GM19467 (cell line): ENCODE results near the gene TMEM132E.

Experiments used
- ATAC-seq: cut with Tn5 transposase; IDR thresholded peaks from one replicate; pipeline ENCODE4 v1.9.1; 2021; ENCODE audit warnings: mild to moderate bottlenecking, moderate library complexity; ENCODE audit not compliant: unreplicated experiment

TMEM132E gene

DNA sequence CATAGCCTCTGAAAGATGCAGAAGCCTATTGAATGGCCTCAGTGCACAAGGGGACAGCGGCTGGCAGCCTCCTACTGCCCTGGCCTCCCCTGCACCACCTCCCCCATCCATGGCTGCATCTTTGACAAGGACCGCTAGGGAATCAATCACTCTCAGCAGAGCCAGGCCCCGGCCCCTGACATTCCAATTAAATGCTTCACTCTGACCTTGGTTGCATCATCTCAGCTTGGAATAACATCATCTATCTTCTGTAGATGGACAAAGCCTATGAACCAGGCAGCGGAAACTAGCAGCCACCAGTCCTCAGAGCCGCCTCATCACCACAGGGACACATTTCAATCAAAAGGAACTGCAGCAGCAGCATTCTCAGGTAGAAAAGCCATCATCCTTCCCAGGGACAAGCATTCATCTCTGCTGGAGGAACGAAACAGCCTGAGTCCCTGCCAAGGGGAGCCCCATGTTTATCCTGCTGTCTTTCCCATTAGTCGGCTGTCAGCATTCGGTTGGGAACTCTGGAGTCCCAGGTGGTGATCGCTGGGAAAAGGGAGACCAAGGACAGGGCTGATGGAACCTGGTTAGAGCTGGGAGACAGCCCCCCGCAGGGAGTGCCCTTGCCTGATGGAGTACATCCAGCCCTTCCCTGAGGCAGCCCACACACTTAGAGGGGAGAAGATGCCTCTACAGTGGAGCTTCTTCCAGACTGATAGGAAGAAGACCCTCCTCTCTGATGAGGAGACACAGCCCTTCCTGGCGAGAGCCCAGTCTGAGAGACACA is 11.5 kb upstream of the TMEM132E start:
- ATAC-seq, result no peak

DNA sequence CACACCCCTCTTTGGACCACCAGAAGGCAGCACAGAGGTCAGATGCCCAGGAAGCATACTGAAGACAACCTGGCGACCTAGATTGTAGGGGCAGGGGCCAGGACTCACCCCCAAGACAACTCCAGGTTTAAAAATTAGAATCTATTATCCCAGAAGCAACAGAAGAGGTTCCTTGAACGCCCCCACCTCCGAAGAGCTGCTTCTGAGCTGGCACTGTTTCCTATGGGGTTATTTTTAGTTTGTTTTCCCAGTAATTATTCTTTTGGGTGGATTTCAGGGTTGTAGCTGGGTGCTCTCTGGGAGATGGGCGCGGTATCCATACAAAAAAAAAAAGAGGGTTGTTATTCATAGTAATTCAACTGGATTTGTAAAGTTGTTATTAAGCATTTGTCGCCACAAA is 10.4 kb upstream of the TMEM132E start:
- no peak for ATAC-seq

DNA sequence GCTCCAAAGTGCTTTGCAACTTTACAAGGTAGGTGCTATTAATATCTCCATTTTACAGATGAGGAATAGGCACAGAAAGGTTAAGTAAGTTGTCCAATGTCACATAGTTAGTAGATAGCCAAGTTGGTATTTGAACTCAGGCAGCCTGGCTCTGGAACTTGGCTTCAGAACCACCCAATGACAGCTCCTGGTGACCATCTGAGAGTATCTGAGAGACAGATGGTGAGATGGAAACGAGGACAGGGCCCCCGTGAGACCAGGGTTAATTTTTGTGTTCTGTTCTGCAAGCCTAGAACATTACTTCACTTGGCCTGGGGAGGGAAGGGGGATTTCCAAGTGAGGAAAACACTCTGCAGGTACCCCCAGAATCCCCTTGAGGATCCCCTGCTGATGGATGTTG is 9.8 kb upstream of the TMEM132E start:
- ATAC-seq, result no peak

DNA sequence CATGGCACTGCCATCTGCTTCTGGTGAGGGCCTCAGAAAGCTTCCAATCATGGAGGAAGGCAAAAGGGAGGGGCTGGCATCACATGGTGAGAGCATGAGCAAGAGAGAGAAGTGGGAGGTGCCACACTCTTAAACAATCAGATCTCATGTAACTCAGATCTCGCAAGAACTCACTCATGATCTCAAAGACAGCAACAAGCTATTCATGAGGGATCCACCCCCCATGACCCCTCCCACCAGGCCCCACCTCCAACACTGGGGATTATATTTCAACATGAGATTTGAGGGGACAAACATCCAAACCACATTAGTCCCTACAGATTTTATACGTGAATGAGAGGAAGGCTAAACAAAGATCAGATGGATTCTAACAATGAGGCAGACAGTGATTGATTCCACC is 8.9 kb upstream of the TMEM132E start:
- ATAC-seq, result no peak

DNA sequence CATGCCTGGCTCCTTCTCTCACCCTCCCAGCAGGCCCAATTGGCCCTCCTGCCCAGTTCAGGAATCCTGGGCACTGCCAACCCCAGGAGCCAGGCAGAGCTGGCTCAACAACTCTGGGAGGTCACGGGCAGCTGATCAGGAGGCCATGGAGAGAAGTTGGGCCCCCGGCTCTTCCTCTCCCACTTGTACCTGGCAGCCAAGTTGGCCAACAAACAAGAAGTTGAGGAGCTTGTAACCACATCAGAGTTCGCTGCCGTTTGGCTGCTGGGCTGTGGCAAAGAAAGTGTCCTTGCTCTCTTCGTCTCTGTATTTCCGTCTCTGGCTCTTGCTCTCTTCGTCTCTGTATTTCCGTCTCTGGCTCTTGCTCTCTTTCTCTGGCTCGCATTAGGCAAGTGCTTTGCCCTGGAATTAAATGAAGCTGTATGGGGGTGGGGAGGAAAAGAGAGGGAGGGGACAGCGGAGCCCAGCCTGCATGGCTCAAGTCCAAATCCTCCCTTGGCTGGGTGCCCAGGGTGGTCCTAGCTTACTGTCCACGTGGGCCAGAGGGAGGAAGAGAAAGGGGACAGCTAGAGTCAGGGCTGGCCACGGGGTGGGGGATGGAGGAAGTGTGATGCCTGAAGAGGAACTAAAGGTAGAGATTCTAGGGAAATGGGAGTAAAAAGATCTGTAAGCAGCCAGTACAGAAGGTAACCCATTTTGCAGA is 7.8 kb upstream of the TMEM132E start:
- ATAC-seq, result no peak

DNA sequence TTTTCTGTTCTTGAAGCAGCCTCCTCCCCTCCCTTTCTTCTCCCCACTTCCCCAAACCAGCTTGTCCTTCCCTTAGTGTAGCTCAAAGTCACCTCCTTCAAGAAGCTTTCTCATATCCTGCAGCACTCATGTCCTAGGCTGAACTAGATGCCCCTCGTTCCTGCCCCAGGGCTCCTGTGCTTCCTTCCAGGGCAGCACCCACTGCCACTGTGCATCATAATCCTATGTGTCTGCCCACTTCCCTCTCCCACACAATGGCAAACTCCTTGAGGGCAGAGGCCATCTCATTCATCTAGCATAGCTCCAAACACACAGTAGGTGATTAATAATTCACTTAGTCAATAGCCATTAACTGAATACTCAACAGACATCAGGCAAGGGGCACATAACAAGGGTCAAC is 6.9 kb upstream of the TMEM132E start:
- ATAC-seq, result no peak

DNA sequence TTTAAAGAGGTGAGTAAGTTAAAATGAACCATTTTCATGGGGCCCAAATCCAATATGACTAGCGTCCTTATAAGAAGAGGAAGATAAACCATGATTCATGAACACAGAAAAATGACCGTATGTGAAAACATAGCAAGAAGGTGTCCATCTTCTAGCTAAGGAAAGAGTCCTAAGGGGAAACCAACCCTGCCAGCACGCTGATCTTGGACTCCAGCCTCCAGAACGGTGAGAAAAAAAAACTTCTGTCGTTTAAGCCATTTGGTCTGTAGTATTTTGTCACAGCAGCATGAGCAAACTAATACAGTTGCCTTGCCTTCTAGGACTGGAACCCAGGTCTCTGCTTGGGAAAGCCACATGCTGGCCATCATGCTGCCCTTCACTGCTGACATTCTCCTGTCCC is 4.2 kb upstream of the TMEM132E start:
- ATAC-seq, result no peak

DNA sequence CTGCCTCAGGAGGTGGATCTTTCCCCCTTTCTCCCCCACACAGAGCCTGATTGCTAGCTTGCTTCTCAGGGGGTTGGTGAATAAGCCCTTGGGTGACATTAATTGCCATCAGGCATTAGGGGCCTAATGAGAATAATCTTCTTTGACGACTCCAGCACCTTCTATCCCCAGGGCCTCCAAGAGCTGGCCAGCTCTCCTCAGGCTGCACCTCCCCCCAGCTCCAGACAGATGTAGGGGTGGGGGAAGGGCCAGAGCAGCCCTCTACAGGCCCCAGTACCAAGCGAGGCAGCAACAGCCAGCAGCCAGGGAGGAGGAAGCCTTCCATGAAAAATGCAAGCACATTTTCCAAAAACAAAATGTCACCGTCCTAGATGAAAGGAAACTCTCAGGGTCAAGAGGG is 1.4 kb upstream of the TMEM132E start:
- ATAC-seq, result no peak

DNA sequence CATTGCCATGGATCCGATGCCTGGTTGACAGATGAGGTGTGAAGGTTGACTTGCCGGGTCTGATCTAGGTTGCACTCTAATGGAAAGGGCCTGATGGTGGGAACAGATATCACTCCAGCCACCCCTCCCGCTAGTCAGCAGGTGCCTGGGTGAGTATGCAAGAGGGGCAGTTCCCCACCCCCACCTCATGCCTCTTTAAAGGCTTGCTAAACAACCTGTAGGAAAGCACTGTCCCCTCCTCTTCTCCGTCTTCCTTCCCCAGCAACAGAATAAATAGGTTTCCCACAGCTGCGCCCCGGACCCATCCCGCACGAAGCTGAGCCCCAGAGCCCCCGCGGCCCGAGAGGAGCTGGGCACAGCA is 746 bp upstream of the TMEM132E start:
- ATAC-seq, result no peak

DNA sequence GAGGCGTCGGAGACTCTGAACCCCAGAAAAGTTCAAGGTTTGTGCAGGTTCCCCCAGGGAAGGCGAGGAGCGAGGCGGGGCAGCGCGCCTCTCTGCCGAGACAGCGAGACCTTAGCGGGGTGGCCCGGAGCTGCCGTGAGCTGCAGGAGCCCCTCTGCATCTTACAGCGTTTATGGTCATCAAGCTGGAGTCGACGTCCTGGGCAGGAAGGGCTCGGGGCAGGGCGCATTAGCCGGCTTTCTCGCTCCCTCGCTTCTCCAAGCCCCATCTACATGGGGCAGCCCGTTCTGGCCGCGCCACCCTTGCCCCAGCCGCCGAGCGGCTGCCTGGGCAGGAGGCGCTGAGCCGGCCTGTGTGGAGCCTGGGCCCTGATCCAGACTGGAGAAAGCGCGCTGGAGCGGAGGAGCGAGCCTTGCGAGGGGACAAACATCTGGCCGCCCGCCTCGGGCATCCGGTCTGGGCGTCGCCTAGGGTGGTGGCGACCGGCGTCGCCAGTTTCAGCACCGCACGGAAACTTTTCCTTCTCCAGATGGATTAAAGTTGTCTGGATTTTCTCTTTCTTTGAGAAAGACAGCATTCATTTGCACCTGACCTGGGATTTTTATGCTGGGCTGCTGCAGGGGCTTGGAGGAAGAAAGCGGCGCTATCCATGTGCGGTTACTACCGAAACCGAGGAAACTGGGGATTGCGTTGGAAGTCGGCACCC is 750 bp downstream of the TMEM132E start:
- no peak for ATAC-seq

DNA sequence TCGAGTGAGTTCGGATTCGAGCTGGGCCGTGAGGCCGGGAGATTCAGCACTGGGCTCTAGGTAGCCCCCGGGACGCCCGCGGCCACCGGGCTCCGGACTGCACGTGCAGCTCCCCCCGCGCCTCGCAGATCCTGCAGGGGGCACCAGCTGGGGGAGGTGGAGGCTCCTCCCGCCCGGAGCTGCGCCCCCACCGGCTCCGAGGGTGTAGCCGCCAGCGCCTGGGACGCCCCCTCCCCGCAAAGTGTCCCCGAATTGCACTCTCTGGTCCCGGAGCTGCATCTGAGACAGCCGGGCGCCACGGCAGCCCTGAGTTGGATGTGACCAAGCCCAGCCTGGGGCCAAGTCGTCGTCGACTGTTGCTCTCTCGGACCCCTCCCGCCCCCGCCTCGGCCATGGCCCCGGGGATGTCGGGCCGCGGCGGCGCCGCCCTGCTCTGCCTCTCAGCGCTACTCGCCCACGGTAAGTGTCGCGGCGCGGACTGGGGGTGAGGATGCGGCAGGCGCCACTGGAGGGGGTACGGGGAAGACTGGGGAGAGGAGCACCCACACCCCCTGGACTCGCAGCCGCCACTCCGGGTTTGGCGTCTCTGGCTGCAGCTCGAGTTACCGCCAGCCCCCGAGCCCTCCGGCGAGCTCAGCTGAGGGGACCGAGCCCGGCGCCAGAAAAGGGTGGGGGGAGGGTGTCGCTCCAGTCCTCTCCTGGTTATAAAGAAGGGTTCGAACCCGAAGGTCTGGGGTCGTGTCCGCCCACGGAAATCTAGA is 1.5 kb downstream of the TMEM132E start:
- no peak for ATAC-seq

DNA sequence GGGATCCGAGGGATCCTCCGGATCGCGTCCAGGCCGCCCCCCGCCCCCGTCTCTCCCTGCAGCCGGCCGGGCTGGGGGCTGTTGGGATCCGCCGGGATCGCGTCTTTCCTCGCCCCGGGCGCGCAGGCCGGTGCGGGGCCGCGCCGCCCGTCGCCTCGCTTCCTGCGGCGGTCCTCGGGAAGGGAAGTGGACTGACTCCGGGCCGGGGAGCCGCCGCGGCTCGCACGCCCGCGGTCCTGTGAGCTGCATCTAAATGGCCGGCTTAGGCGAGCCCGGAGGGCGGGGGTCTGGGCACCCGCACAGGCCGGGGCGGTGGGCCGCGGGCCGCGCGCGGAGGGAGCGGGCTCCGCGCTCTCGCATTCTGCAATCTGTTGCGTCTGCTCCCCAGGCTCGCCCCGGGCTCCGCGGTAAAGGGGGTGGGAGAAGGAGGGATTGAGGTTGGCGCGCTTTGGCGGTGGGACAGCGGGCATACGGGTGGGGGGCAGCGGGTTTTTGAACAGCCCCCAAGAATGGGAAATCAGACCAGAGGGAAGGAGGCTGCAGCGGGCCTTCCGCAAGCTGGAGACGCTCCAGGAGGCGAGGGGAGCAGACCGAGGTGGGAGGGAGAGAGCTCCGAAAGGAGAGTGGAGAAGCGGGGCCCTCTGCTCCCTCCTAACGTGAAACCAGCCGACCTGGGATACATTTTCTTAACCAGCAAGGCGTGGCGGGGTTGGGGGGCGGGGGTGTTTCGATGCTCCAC is 2.2 kb downstream of the TMEM132E start:
- no peak for ATAC-seq

DNA sequence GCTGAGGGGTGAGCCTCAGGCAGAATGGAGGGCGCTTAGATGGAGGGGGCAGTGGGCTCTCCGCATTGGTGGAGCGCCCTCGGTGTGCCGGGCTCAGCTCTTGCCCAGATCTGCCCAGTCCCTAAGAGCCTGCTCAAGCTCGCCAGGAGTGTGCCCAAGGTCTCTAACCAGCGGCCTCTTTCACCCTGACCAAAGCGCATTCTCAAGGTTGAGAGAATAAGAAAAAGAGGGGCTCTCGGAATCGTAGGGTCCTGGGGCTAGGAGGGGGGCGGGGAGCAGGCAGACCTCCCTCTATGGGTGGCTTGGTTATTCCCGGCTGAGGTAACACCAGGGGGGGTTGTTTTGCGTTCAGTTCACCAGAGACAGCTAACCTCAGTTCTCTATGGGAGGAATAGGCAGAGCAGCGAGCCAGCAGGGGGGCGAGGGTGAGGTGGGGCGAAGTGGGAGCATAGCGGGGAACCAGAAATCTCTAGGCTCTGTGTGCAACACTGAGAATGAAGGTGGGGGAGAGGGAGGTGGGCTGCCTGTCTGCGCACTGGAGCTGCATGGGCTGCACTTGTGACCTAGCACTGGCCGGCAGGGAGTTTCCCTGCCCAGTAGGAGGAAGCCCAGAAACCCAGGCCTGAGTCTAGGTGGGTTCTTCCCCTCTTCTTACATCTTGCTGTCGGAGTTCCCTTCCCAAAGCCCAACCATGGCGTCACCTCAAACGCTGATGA is 3.0 kb downstream of the TMEM132E start:
- ATAC-seq, result no peak

DNA sequence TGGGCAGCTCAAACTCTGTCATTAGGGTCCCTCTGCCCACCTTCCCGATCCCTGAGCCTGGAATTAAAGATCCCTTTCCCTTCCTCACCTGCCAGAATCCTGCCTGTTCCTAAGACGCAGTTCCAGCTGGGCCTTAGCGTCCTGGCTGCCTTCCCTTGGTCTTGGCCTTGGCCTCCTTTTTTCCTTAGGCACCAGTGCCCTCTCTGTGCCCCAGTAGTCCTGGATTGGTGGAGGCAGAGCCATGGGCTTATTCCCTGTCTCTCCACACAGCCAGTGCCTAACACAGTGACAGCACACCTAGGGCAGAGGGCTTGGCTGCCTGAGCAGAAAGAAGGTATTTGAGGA is 3.5 kb downstream of the TMEM132E start:
- ATAC-seq, result no peak

DNA sequence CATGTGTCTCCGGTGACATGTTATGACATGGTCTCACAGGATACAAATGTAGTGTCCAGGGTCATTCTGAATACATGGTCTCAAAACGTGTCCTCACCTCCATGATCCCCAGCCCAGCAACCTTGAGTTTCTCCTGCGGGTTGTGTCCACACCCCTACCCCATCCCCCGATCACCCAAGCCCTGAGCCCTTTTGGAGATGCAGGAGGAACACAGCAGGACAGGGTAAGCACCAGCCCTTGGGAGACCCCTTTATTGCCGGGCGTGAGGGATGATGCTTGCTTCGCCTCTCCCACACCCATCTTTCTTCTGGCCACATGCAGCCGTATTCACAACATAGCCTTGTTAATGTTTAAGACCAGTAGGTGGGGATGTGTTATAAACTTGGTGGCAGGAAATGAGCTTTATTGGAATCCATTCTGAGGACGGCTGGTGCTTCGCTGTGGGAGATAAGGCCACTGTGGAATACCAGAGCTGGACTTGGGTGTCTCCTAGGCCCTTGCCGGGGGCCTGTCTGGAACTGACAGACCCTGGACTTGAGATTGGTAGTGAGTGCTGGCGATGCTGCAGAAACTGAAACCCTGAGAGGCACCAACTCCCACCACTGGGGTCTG is 5.5 kb downstream of the TMEM132E start:
- ATAC-seq, result no peak

DNA sequence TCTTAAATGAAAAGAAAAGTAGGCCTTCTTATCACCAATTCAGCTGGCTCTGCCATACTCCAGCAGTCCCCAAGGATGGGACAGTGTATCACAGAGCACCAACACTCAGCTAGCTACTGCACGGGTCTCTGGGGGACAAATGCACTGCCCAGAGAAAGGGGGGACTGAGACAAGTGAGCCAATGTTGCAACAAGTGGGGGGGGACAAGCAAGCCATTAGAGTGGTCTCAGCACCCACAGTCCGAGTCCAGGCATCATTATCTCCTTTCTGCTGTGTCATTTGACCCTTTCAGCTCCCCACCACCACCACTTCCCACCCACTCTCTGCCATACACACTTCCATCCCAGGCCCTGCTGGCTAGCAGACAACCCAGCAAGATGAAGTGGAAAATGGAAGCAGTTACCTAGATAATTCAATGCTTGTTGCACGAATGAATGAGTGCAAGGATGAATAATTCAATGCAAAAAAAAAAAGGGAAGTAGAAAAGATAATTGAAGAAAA is 7.0 kb downstream of the TMEM132E start:
- ATAC-seq, result no peak

DNA sequence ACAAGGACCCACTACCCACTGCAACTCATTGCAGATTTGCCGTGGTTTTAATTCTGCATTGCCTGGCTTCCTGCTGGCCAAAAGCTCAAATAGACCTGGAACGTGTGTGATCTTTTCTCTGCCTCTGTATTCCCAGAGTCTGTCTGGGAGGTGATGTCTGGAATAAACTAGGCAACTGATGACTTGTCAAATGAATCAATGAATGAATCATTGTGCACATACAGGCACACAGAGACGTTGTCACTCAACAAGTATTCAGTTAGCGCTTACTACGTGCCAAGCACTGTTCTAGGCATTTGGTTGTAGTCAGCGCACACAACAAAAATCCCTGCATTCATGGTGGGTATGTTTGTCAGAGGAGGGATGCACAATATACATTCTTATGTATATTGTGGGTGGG is 8.9 kb downstream of the TMEM132E start:
- ATAC-seq, result no peak

DNA sequence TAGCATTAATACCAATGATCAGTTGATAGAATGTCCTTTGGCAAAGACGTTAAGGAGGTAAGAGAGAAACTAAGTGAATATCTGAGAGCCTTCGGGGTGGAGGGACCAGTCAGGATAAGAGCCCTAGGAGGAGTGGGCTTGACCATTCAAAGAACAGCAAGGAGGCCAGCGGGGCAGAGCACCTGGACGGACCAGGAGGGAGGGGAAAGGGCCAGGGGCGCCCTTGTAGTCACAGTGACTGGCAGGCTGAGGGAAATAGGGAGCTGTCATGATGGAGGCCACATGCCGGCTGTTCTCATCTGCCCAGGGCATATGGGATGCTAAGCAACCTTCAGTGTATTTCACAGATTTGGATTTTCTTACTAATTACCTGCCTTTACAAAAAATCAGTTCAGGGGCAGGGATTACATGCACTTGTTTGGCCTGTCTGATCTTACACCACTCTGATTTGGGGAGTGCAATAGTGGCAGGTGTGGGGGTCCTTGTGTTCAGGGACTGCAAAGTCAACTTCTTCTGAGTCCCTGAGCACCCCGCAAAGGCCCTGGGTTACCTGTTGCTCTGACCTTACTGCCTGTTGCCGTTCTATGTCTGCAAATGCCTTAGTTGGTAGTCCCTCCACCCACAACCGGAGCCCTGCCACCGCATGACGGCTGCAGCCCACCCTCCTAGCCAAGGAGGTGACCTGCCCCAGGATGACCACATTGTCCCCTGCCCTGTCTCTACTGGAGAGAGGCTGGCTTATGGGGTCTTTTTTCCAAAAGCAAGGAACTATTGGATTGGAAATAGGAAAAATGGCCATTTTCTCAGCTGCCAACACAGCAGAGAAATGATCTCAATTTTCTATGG is 10.0 kb downstream of the TMEM132E start:
- no peak for ATAC-seq

DNA sequence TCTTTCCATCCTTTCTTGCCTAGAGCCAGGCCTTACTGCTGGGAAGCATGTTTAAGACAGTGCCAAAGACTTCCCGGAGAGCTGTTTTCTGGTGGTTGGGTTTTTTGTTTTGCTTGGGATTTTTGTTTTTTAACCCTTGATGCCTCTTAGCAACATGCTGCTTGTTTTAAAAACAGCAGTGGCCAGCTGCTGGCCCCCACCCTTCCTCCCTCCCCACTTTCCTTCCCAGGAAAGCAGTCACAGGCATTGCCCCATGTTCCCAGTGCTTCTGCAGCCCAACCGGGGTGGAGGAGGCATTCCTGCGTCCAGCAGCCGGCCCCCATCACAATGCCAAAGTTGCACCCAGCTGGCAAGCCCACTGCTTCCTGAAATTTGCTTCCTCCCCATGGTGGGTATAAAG is 12.6 kb downstream of the TMEM132E start:
- ATAC-seq, result no peak
